Activated T-helper 1 cell treated with anti-CD3 and anti-CD28 coated beads, Interleukin-12 subunit alpha, Interleukin-12 subunit beta, Interleukin-2, Interleukin-4 antibody, amounts not matched to agents 30 ng/mL and 10 ng/mL and 1 ng/mL, durations not matched to agents 14 hours and 24 hours and 36 hours (primary cell): ENCODE data around the gene GPN1. TPM values are rescaled to one million over a fixed set of nuclear protein-coding genes. Genes with fewer than 3 reads are reported as not detected.

ENCODE experiments used
- DNase-seq: peaks from one replicate; pipeline ENCODE4 v3.0.0; 2021; ENCODE audit warnings: low spot score
- H3K27ac Mint-ChIP-seq: one replicate; pipeline ENCODE4 v1.8.0; 2021; ENCODE audit warnings: mild to moderate bottlenecking, mixed read lengths
- H3K27me3 Mint-ChIP-seq: one replicate; pipeline ENCODE4 v1.8.0; 2022; ENCODE audit warnings: mild to moderate bottlenecking, moderate library complexity, mixed read lengths; ENCODE audit not compliant: insufficient read depth
- H3K36me3 Mint-ChIP-seq: one replicate; pipeline ENCODE4 v1.8.0; 2021; ENCODE audit warnings: low read depth, mixed read lengths
- H3K4me1 Mint-ChIP-seq: one replicate; pipeline ENCODE4 v1.8.0; 2021; ENCODE audit warnings: low read depth, mixed read lengths
- H3K4me3 Mint-ChIP-seq: one replicate; pipeline ENCODE4 v1.8.0; 2021; ENCODE audit warnings: mild to moderate bottlenecking, moderate library complexity, mixed read lengths
- H3K9me3 Mint-ChIP-seq: one replicate; pipeline ENCODE4 v1.8.0; 2021; ENCODE audit warnings: mixed read lengths
- intact Hi-C: fragments of 100-400 bp; cut with micrococcal nuclease; formaldehyde crosslinking; loops from one replicate; pipeline ENCODE4 v1.15.1; 2024
- total RNA-seq: library from RNA; stranded (reverse); gene quantifications from 2 replicates; pipeline ENCODE4 v1.2.3, GENCODE V29; 2022

Gene GPN1
- total RNA-seq, 1 donor from 2014 or later: 51.0 TPM

DNA sequence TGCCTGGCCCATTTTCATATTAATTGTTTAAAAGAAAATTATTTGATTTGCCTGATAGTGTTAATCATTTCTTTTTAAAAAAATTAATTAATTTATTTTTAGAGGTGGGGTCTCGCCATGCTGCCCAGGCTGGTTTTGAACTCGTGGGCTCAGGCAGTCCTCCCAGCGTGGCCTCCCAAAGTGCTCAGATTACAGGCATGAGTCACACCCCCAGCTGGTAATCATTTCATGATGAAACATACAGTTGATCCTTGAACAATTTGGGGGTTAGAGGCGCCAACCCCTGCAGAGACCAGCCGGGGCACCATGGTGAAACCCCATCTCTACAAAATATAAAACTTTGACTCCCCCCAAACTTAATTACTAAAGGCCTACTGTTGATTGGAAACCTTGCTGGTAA, 7.9 kb downstream of the GPN1 start:
- H3K27me3 Mint-ChIP-seq: no peaks in the 10 kb centered on the region
- intact Hi-C loops: loop anchor here (5.0 kb wide), 1 partner anchor 279 kb away; the partner anchor contains the start of gene GTF3C2
- peaks cover 60% of the 10 kb centered on the region for H3K36me3 Mint-ChIP-seq
- no peaks in the 10 kb centered on the region for H3K9me3 Mint-ChIP-seq
- peaks cover 22% of the 10 kb centered on the region for H3K4me1 Mint-ChIP-seq
- H3K27ac Mint-ChIP-seq: no peak overlapping the region
- H3K4me3 Mint-ChIP-seq: no peak overlapping the region
- no peak for DNase-seq

GRCh38 chr2:27638037-27638637, 9.3 kb downstream of the GPN1 start:
- peaks cover 19% of the 10 kb centered on the region for H3K4me1 Mint-ChIP-seq
- DNase-seq: no peak
- peak overlapping the region; percentile 91 for H3K27ac Mint-ChIP-seq
- H3K9me3 Mint-ChIP-seq: no peaks in the 10 kb centered on the region
- peaks cover 55% of the 10 kb centered on the region for H3K36me3 Mint-ChIP-seq
- peak overlapping the region; percentile 66 for H3K4me3 Mint-ChIP-seq
- H3K27me3 Mint-ChIP-seq: no peaks in the 10 kb centered on the region
- intact Hi-C loops: loop anchor here (1.0 to 5.0 kb wide), 5 partner anchors 9 to 281 kb away; partner anchors contain the start of genes CCDC121, GPN1, GTF3C2 and SLC4A1AP

DNA sequence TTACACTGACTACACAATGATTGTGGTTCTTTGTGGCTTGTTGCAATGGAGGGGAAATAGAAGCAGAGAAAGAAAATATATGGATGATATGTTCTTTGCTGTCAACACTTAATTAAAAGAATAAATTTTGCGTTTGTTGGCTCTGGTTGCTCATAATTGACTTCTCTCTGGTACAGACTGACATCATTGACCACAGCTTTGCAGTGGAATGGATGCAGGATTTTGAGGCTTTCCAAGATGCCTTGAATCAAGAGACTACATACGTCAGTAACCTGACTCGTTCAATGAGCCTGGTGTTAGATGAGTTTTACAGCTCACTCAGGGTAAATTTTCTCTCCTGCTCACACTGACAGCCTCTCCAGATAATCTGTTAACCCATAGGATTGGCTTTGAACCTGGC, 9.9 kb downstream of the GPN1 start:
- intact Hi-C loops: loop anchor here (1.0 to 5.0 kb wide), 5 partner anchors 9 to 281 kb away; partner anchors contain the start of genes CCDC121, GPN1, GTF3C2 and SLC4A1AP
- Mint-ChIP-seq H3K4me3 (peak overlapping the region; percentile 66), H3K36me3 (peaks cover 52% of the 10 kb centered on the region), H3K27me3 (no peaks in the 10 kb centered on the region), H3K4me1 (peaks cover 19% of the 10 kb centered on the region), H3K27ac (peak overlapping the region; percentile 91), H3K9me3 (no peaks in the 10 kb centered on the region)
- no peak for DNase-seq

DNA sequence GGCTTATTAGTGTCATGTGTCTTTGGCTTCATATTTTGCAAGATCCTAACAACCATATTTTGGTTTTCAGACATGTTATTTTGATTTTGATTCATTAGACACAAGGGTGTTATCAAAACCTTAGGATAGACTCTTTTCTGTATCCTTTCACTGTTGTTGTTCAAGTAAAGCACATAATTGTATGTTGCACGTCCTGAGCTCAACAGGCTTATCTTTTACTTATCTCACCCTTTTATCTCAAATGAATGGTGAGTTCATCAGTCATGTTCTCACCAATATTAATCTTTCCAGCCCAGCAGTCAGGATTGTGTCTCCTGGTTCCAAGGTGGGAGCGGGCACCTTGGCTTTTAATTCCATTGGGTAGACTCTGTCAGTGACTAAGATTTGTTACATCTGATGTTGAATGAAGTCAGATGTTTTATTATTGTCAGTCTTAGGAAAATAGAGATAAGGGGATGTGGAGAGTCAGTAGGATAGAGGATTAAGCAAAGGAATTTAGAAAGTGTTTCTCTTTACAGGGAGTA, 11.9 kb downstream of the GPN1 start:
- DNase-seq: no peak
- no peaks in the 10 kb centered on the region for H3K9me3 Mint-ChIP-seq
- H3K4me3 Mint-ChIP-seq: no peak overlapping the region
- H3K4me1 Mint-ChIP-seq: peaks cover 19% of the 10 kb centered on the region
- intact Hi-C loops: no loop called here
- no peaks in the 10 kb centered on the region for H3K27me3 Mint-ChIP-seq
- no peak overlapping the region for H3K27ac Mint-ChIP-seq
- H3K36me3 Mint-ChIP-seq: peaks cover 37% of the 10 kb centered on the region

GRCh38 chr2:27645197-27645596, 16.3 kb downstream of the GPN1 start:
- peaks cover 35% of the 10 kb centered on the region for H3K36me3 Mint-ChIP-seq
- intact Hi-C loops: no loop called here
- H3K27me3 Mint-ChIP-seq: no peaks in the 10 kb centered on the region
- H3K27ac Mint-ChIP-seq: no peak overlapping the region
- no peaks in the 10 kb centered on the region for H3K9me3 Mint-ChIP-seq
- no peak overlapping the region for H3K4me3 Mint-ChIP-seq
- DNase-seq: no peak
- no peaks in the 10 kb centered on the region for H3K4me1 Mint-ChIP-seq

GRCh38 chr2:27647289-27647688, 18.4 kb downstream of the GPN1 start:
- Mint-ChIP-seq H3K27me3 (no peaks in the 10 kb centered on the region), H3K4me3 (no peak overlapping the region), H3K9me3 (no peaks in the 10 kb centered on the region), H3K36me3 (peaks cover 35% of the 10 kb centered on the region), H3K4me1 (no peaks in the 10 kb centered on the region), H3K27ac (no peak overlapping the region)
- intact Hi-C loops: no loop called here
- no peak for DNase-seq

- H3K36me3 Mint-ChIP-seq: peaks cover 36% of the 10 kb centered on the region
- intact Hi-C loops: no loop called here
- H3K4me3 Mint-ChIP-seq: no peak overlapping the region
- H3K9me3 Mint-ChIP-seq: no peaks in the 10 kb centered on the region
- no peak for DNase-seq
- no peaks in the 10 kb centered on the region for H3K4me1 Mint-ChIP-seq
- no peak overlapping the region for H3K27ac Mint-ChIP-seq
- H3K27me3 Mint-ChIP-seq: no peaks in the 10 kb centered on the region
These were observed 18.9 kb downstream of the GPN1 start for GRCh38 chr2:27647737-27648136.

DNA sequence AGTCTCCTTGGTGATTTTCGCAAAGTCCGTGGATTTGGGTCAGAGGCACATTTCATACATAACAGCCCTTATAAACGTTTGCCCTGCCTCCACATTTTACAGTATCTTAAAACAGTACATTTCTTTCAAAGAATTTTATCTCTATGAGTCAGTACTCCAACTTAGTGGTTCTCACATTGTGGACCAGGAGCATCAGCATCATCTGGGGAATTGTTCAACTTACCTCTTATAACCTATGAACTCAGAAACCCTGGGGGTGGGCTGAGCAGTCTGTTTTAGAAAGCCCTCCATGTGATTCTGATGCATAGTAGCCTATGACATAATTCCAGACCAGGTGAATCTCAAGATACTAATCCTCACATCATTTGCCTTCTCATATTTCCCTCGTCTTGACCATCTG, 22.2 kb downstream of the GPN1 start:
- no peak overlapping the region for H3K27ac Mint-ChIP-seq
- peaks cover 5% of the 10 kb centered on the region for H3K4me1 Mint-ChIP-seq
- DNase-seq: no peak
- intact Hi-C loops: no loop called here
- H3K9me3 Mint-ChIP-seq: no peaks in the 10 kb centered on the region
- no peak overlapping the region for H3K4me3 Mint-ChIP-seq
- H3K36me3 Mint-ChIP-seq: peaks cover 52% of the 10 kb centered on the region
- no peaks in the 10 kb centered on the region for H3K27me3 Mint-ChIP-seq

- peaks cover 51% of the 10 kb centered on the region for H3K36me3 Mint-ChIP-seq
- intact Hi-C loops: no loop called here
- peaks cover 5% of the 10 kb centered on the region for H3K4me1 Mint-ChIP-seq
- H3K27me3 Mint-ChIP-seq: no peaks in the 10 kb centered on the region
- no peak overlapping the region for H3K27ac Mint-ChIP-seq
- H3K4me3 Mint-ChIP-seq: no peak overlapping the region
- H3K9me3 Mint-ChIP-seq: no peaks in the 10 kb centered on the region
- no peak for DNase-seq
These were observed 23.5 kb downstream of the GPN1 start for GRCh38 chr2:27652341-27652740.

GRCh38 chr2:27652790-27653189, 23.9 kb downstream of the GPN1 start:
- intact Hi-C loops: no loop called here
- no peak for DNase-seq
- Mint-ChIP-seq H3K9me3 (no peaks in the 10 kb centered on the region), H3K4me3 (no peak overlapping the region), H3K27ac (no peak overlapping the region), H3K4me1 (peaks cover 5% of the 10 kb centered on the region), H3K27me3 (no peaks in the 10 kb centered on the region), H3K36me3 (peaks cover 47% of the 10 kb centered on the region)

- H3K4me1 Mint-ChIP-seq: peaks cover 5% of the 10 kb centered on the region
- H3K9me3 Mint-ChIP-seq: no peaks in the 10 kb centered on the region
- no peaks in the 10 kb centered on the region for H3K27me3 Mint-ChIP-seq
- H3K4me3 Mint-ChIP-seq: no peak overlapping the region
- peaks cover 43% of the 10 kb centered on the region for H3K36me3 Mint-ChIP-seq
- H3K27ac Mint-ChIP-seq: no peak overlapping the region
- DNase-seq: no peak
- intact Hi-C loops: no loop called here
These were observed 24.5 kb downstream of the GPN1 start for GRCh38 chr2:27653397-27653796.

DNA sequence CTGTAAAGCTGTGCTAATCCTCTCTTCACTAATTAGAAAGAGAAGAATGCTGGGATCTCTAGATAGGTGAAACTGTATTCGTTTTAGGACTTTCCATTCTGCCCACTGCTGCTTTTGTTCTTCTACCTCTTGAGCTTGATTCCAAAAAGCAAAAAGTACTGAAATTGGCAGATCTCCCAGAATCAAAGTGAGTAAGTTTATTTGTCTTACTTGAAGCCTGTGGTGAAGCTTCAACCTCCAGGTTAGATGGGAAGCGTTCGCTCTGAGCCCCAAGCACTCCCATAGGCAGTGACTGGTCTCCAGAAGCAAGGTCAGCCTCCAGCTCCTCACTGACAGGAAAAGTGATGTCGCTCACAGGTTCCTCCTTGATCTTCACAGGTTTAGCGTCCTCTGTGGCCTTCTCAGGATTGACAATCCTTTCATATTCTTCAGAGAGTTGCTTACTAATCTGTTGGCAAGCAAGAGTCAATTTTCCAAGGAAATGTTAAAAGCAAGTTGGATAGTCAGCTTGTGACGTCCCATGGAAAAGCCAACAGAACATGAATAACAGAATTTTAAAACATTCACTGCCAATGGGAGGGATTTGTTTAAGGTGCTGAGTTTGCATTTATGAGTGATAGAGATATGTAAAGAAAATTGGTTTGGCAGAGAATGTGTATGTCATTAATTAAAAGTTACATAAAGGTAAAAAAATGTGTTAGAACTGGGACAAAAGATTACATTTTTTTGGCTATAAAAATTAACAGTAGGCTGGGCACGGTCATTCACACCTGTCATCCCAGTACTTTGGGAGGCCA, 26.5 kb downstream of the GPN1 start:
- H3K36me3 Mint-ChIP-seq: peaks cover 46% of the 10 kb centered on the region
- H3K9me3 Mint-ChIP-seq: no peaks in the 10 kb centered on the region
- H3K4me3 Mint-ChIP-seq: no peak overlapping the region
- DNase-seq: no peak
- H3K27me3 Mint-ChIP-seq: no peaks in the 10 kb centered on the region
- intact Hi-C loops: no loop called here
- peaks cover 17% of the 10 kb centered on the region for H3K4me1 Mint-ChIP-seq
- peak overlapping the region; percentile 19 for H3K27ac Mint-ChIP-seq

DNA sequence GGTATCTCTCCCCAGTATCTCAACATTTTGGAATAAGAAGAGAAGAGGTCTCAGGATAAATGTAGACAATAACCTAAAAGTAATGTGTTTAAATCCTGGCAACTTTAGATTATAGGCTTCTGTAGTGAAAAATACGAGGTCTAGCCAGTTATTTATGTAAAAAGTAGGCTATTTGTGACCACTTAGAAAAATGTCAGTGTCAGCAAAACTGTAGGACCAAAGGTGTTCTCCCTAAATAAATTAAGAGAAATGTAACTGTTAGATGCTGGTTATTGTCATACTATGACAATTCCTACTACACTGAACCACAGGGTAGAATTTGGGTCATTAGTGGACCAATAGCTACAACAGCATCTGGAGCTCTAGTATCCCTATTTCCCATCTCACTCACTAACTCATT, 32.5 kb downstream of the GPN1 start:
- intact Hi-C loops: no loop called here
- H3K36me3 Mint-ChIP-seq: peaks cover 40% of the 10 kb centered on the region
- no peak for DNase-seq
- no peak overlapping the region for H3K27ac Mint-ChIP-seq
- peak overlapping the region; percentile 96 for H3K4me3 Mint-ChIP-seq
- peaks cover 55% of the 10 kb centered on the region for H3K4me1 Mint-ChIP-seq
- H3K9me3 Mint-ChIP-seq: no peaks in the 10 kb centered on the region
- no peaks in the 10 kb centered on the region for H3K27me3 Mint-ChIP-seq
